HG02870 (cell line): ENCODE data around the gene TRAM2.

Experiments used
- ATAC-seq: cut with Tn5 transposase; IDR thresholded peaks from one replicate; pipeline ENCODE4 v1.9.1; 2021; ENCODE audit warnings: mild to moderate bottlenecking, moderate library complexity; ENCODE audit not compliant: unreplicated experiment

The TRAM2 gene

DNA sequence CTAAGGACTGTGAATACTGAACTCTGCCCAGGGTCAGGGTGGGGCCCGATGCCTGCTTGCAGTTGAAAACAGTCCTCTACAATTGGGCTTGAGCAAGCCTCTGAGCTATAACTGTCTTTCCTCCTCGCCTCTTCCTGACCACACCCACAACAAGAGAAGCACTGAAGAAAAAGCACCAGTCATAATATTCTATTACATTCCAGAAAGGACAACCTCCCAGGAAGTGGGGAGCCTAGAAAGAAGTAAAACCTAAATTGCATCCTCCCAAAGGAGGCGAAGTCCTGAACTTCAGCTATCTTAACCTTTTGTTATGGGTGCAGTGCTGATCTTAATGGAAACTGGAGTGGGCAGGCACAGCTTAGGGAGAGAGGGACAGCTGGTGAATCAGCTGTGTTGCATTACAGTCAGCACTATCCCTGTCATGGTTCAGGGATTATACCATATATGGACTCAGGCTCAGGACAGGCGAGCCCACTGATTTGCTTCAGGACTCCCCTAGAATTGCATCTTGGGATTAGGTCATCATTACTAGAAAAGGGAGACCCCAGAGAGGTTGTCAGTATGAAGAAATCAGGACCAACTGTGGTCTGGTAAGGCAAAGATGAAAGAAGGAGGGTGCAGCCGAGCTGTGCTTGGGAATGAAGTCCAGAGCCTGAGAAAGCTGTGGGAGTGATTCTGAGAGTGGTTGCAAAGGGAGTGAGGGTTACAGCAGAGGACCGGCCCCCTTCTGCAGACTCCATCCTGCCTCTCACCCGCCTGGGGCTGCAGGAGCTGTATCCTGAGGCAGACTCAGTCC is 18.3 kb upstream of the TRAM2 start:
- ATAC-seq, result peak; percentile 78

GRCh38 chr6:52594221-52594620 is 17.4 kb upstream of the TRAM2 start:
- ATAC-seq, result no peak

GRCh38 chr6:52591832-52592231 is 15.0 kb upstream of the TRAM2 start:
- ATAC-seq, result no peak

GRCh38 chr6:52590152-52590891 is 13.5 kb upstream of the TRAM2 start:
- no peak for ATAC-seq

DNA sequence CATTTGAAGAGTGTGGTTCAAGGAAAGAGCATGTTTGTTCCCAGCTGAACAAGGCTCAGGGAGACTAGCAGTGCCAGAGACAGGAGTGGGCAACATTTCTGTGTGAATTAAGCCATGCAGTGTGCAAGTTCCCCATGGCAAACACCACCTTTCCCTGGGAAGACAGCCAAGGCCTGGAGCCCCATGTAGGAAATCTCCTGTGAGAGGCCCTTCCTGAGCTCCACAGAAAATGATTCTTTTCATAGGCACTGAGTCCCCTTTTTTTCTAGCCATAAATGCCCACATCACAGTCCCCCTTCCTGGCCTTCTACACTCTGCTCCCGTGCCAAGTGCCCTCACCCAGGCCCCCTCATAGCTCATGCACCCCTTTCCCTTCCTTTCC is 11.8 kb upstream of the TRAM2 start:
- ATAC-seq, result no peak

- no peak for ATAC-seq
Measured at GRCh38 chr6:52588087-52588709, 11.3 kb upstream of the TRAM2 start.

- no peak for ATAC-seq
Measured at GRCh38 chr6:52587001-52587400, 10.1 kb upstream of the TRAM2 start.

GRCh38 chr6:52584203-52584602 is 7.3 kb upstream of the TRAM2 start:
- no peak for ATAC-seq

DNA sequence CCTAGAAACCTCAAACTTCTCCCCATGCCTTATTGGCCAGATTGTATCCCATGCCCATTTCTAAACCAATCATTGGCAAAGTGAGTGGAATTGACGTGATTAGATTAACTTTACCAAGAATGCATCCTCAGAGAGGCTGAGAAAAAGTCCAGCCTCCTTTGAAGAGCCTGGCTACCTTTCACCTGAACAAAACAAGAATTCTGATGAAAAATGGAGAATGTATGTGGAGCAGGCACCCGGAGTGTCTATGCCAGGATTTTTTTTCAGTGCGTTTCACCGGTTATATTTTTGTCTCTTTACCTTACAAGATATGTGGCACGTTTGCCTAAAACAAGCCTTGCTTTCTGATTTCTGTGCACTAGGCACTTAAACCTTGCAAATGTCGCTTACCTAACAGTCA is 6.1 kb upstream of the TRAM2 start:
- ATAC-seq, result no peak

GRCh38 chr6:52582446-52582845 is 5.6 kb upstream of the TRAM2 start:
- ATAC-seq, result no peak

GRCh38 chr6:52580905-52581304 is 4.0 kb upstream of the TRAM2 start:
- ATAC-seq, result no peak

DNA sequence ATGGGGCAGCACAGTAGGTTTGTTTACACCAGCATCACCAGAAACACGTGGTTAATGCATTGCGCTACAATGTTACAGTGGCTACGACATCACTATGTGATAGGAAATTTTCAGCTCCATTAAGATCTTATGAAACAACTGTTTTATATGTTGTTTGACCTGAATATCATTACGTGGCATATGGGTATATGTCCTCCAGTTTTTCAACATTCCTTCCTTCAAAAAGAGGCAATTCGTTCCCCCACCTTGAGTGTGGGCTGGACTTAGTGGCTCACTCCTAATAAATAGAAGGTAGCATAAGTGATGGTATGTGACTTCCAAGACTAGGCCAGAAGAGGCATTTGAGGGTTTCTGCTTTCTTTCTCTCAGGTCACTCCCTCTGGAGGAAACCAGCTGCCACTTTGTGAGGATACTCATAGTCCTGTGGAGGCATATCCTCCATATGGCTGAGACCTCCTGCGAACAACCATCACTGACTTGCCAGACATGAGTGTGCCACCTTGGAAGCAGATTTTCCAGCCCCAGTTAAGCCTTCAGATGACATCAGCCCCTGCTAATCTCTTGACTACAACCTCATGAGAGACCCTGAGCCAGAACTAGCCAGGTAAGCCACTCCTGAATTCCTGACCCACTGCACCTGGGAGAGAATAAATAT is 2.3 kb upstream of the TRAM2 start:
- no peak for ATAC-seq

DNA sequence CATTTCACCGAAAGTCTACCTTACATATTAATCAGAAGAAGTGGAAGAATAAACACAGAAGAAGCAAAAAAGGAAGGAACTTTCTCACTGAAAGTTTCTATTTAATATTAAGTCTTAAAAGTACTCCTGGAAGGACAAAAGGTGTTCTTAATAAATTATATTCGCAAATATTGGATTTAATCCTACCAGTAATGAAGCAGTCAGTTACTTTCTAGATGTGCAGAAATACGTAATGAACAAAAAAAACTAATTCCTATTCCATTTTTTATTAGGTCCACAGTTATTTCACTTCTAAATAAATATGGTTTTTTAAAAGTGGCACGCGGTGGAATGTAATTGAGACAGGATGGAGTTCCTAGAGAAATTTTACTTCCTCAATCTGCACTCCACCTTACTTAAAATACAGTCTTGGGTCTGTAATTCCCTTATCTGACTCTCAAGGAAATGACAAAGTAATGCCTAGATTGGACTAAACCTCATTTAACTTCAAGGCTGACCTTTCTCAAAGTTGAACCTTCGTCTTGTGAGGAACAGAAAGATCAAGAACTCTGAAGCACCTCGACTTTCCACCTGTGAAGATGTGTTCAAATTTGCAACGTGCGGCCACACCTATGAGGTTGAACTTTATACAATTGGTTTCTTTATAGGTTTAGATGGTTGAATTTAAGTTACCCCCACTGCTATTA is 1.1 kb upstream of the TRAM2 start:
- no peak for ATAC-seq

- peak; percentile 49 for ATAC-seq
Measured at GRCh38 chr6:52576392-52577021, 353 bp downstream of the TRAM2 start.

DNA sequence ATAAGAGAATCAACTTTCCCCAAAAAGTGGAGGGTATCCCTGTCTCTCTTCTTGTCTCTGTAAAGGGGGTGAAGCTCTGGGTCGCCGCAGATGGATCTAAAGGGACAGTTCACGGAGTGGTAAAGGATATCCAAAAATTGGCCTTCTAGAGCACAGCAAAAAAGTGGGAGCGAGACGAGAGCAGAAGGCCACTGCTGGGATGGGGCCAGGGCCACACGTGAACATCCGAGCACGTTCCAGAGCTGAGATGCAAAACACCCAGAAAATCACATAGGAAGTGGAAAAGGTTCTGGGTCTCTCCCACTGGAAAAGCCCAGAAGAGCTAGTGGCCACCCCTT is 837 bp downstream of the TRAM2 start:
- ATAC-seq, result no peak

- no peak for ATAC-seq
Measured at GRCh38 chr6:52575502-52575892, 1.4 kb downstream of the TRAM2 start.

DNA sequence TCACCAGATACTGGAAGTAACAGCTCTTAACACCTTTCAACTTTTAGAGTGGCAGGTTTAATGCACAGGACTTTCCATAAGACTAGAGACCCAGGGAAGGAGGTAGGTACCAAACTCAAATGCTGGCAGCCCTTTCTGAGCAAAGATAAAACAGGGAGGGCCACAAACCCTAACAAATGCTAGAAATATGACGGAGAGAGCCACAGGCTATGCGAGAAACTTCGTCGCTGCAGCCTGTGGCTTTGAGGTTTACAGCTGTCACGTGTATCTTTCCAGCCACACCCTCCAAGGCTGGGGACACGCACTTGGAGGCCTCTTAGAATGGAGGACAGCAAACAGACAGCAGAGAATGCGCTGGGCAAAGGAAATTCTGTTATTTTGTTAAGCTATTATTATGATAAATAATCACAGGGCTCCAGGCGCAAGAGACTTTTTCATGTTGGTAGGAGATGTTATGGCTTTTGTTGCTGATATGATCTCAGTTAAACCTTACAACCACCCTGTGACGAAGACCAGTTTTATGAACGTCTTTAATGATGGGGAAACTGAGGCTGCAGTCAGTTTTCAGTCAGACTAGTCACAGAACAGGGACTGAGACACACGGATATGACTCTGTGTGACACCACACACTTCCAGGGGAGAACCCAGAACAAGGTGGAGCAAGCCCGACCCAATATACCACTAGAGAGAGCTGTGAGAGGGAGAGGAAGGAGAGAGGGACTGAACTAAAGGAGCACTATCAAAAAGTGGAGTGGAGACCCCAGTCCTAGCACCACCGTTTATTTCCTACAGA is 2.0 kb downstream of the TRAM2 start:
- ATAC-seq, result peak; percentile 53

- ATAC-seq, result no peak
Measured at GRCh38 chr6:52573295-52573694, 3.6 kb downstream of the TRAM2 start.

DNA sequence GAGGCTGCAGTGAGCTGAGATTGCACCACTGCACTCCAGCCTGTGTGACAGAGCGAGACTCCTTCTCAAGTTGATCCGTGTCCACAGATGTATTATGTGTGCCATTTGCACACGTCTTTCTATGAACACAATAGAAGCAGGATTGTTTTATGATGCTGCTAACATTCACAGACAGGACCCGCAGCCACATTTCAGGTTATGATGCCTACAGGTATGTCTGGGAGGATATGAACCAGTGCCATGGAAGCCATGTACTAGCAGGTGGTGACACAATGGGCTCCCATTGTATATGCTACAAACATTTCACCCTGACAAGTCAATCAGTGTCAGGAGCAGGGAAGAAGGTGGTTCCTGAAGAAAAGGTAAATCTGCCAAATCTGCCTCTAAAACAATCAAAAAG is 4.3 kb downstream of the TRAM2 start:
- ATAC-seq, result no peak
